HepG2 (cell line): ENCODE data around the gene STK32C. TPM values are rescaled to one million over a fixed set of nuclear protein-coding genes. Genes with fewer than 3 reads are reported as not detected.
A peak's percentile ranks its signal among the peaks of the same experiment; 100 is the strongest.
"Not testable (repeated sequence)": the region's sequence is repeated elsewhere in the genome, so short reads cannot be mapped to it uniquely, and the experiment has no call there.

Experiments used
- ATAC-seq: fragments of 200-7000 bp; cut with Tn5 transposase; 3 replicates; pipeline ENCODE4 v1.9.1; 2020; ENCODE audit warnings: mild to moderate bottlenecking, moderate library complexity
- BruUV-seq: library from RNA; stranded (reverse); fragments of 400-500 nt; replicated peaks from 2 replicates; lab custom pipeline; 2021; lab: Mats Ljungman, UMichigan
- CTCF ChIA-PET: fragments of 300-600 bp; formaldehyde crosslinking; extraction: SDS; loops from one replicate; lab custom pipeline; 2021; ENCODE audit warnings: low total read pairs, inconsistent platforms, low intra/inter-chr PET ratio; lab: Yijun Ruan, JAX
- POLR2A ChIA-PET: fragments of 350-600 bp; sonication (Branson Sonifier 250); formaldehyde crosslinking; loops from one replicate; lab custom pipeline; 2020; ENCODE audit warnings: antibody characterized with exemption, inconsistent platforms; lab: Yijun Ruan, JAX
- DNase-seq: peaks from one replicate; pipeline ENCODE4 v3.0.0-alpha.2; 2015; ENCODE audit warnings: low spot score
- FAIRE-seq: peaks from 3 replicates; lab custom pipeline; 2011; peaks lifted over from hg19 to GRCh38; lab: Jason Lieb, UNC
- H2AFZ ChIP-seq: one replicate; pipeline ENCODE4 v1.6.1; 2011; ENCODE audit warnings: low read length, inconsistent platforms
- H3K27ac ChIP-seq: fragments of 300-600 bp; 3 replicates; pipeline ENCODE4 v1.8.0; 2011; ENCODE audit warnings: mixed run types, mild to moderate bottlenecking, mixed read lengths, low read length, inconsistent platforms; ENCODE audit not compliant: insufficient read depth; ENCODE audit errors: extremely low read length
- H3K27me3 ChIP-seq, 2 experiments: fragments of 200-600 bp in 1 of 2; 2 replicates in 1 of 2; 3 replicates in 1 of 2; pipeline versions ENCODE4 v1.6.0 to v1.8.0; 2011; ENCODE audit warnings: low read length in 2 of 2, mild to moderate bottlenecking in 2 of 2, moderate library complexity in 2 of 2, inconsistent platforms in 1 of 2; ENCODE audit not compliant: insufficient read depth in 2 of 2, control insufficient read depth in 1 of 2
- H3K36me3 ChIP-seq, 2 experiments: fragments of 200-600 bp in 1 of 2; replicated peaks in 1 of 2; 2 replicates in 1 of 2; 3 replicates in 1 of 2; pipeline versions ENCODE4 v1.5.1 to v1.8.0; 2011; ENCODE audit warnings: low read length in 2 of 2, inconsistent platforms in 1 of 2; ENCODE audit not compliant: insufficient read depth in 2 of 2, control insufficient read depth in 1 of 2
- H3K4me1 ChIP-seq: 2 replicates; pipeline ENCODE4 v1.5.1; 2012; ENCODE audit warnings: low read length, inconsistent platforms; ENCODE audit not compliant: insufficient read depth
- H3K4me2 ChIP-seq: 2 replicates; pipeline ENCODE4 v1.6.0; 2011; ENCODE audit warnings: low read depth, low read length, inconsistent platforms
- H3K4me3 ChIP-seq, 3 experiments: fragments of 200-600 bp in 1 of 3; sonication (generic), shearing (Covaris generic) in 1 of 3; replicated peaks in 1 of 3; 2 replicates each; pipeline ENCODE4 v1.5.1; 2011 to 2016; ENCODE audit warnings: low read length in 3 of 3, inconsistent platforms in 2 of 3, low read depth in 2 of 3, mild to moderate bottlenecking in 2 of 3, control low read depth in 1 of 3, mixed read lengths in 1 of 3; ENCODE audit not compliant: insufficient read depth in 1 of 3
- H3K79me2 ChIP-seq: one replicate; pipeline ENCODE4 v1.6.1; 2011; ENCODE audit warnings: low read length, inconsistent platforms; ENCODE audit not compliant: insufficient read depth
- H3K9ac ChIP-seq: 2 replicates; pipeline ENCODE4 v1.6.0; 2011; ENCODE audit warnings: mild to moderate bottlenecking, low read depth, low read length, inconsistent platforms; ENCODE audit not compliant: insufficient read depth
- H3K9me3 ChIP-seq: 2 replicates; pipeline ENCODE4 v1.5.1; 2012; ENCODE audit warnings: mild to moderate bottlenecking, low read length
- H4K20me1 ChIP-seq: 2 replicates; pipeline ENCODE4 v1.6.0; 2011; ENCODE audit warnings: inconsistent platforms, mild to moderate bottlenecking, low read length, moderate library complexity; ENCODE audit not compliant: insufficient read depth
- CTCF ChIP-seq: sonication (generic); formaldehyde crosslinking; IDR thresholded peaks from 2 replicates; pipeline ENCODE4 v1.5.0; 2020; ENCODE audit warnings: mild to moderate bottlenecking, missing genetic modification reagents, moderate library complexity
- SNAI1 ChIP-seq: sonication (generic); formaldehyde crosslinking; IDR thresholded peaks from 2 replicates; pipeline ENCODE4 v1.5.0; 2020; ENCODE audit warnings: mild to moderate bottlenecking, missing genetic modification reagents, borderline replicate concordance
- WGBS: methylation state at CpG from one replicate; pipeline ENCODE4 v1.1.6; 2017; ENCODE audit warnings: low lambda C conversion rate; 5-methylcytosine and 5-hydroxymethylcytosine counted together
- in situ Hi-C: cut with HindIII; loops from 2 replicates; pipeline ENCODE4 v1.10.0; 2017; ENCODE audit warnings: low pct_unique_long_range_greater_than_20kb; ENCODE audit not compliant: extremely low pct_ligation_motif_present
- intact Hi-C: fragments of 100-400 bp; cut with micrococcal nuclease; formaldehyde crosslinking; loops from one replicate; pipeline ENCODE4 v1.10.0; 2022; ENCODE audit not compliant: unreplicated experiment
- polyA plus RNA-seq, 8 experiments: library from polyadenylated mRNA; depleted of rRNA in 3 of 8; stranded (reverse) in 7 of 8; unstranded in 1 of 8; fragments of >200 nt; fragmentation: Illumina TruSeq in 4 of 8; extraction: Trizol in 4 of 8; gene quantifications; 2 replicates each; pipeline versions ENCODE4 v1.2.1 to v1.2.3, GENCODE V29; 2011 to 2016; ENCODE audit warnings: low read depth in 4 of 8, missing spikeins in 1 of 8, mixed read lengths in 1 of 8; ENCODE audit not compliant: insufficient read depth in 1 of 8
- total RNA-seq, 5 experiments: library from RNA; depleted of rRNA; stranded (reverse); fragments of >200 nt; fragmentation: Illumina TruSeq; extraction: Trizol; gene quantifications; 2 replicates each; pipeline ENCODE4 v1.2.3, GENCODE V29; 2016; ENCODE audit warnings: low read depth in 1 of 5

STK32C gene
- total and polyA plus RNA-seq, 2 of the 13 experiments (the other 11 are each of a cell fraction or from before 2014, with no cell fraction given) = 10.9 to 19.4 TPM

GRCh38 chr10:132219486-132219885, 88.3 kb downstream of the STK32C start:
- ATAC-seq (no peak), DNase-seq (no peak), FAIRE-seq (no peak)
- no peaks in the 10 kb centered on the region for H4K20me1 ChIP-seq
- no CpG with 5 or more reads among the region's 7 CpGs for WGBS
- CTCF ChIA-PET = no interaction called here
- POLR2A ChIA-PET = no interaction called here
- H3K27me3 ChIP-seq = no peaks in the 10 kb centered on the region
- peaks cover 12% of the 10 kb centered on the region for H3K9me3 ChIP-seq
- TF ChIP-seq SNAI1 (CRISPR knock-in tag) = no peak
- peak; percentile 41 for TF ChIP-seq CTCF (CRISPR knock-in tag)
- H3K9ac ChIP-seq = no peak overlapping the region
- H3K79me2 ChIP-seq = no peaks in the 10 kb centered on the region
- H3K4me3 ChIP-seq = no peak overlapping the region
- no peak overlapping the region for H3K27ac ChIP-seq
- in situ Hi-C loops (no loop called here), intact Hi-C loops (no loop called here)
- BruUV-seq = no TSS peak
- no peaks in the 10 kb centered on the region for H3K36me3 ChIP-seq
- H3K4me2 ChIP-seq = no peak overlapping the region
- no peaks in the 10 kb centered on the region for H3K4me1 ChIP-seq
- no peak overlapping the region for H2AFZ ChIP-seq

- BruUV-seq, DNase-seq, H3K27ac ChIP-seq, H3K36me3 ChIP-seq, H3K27me3 ChIP-seq, FAIRE-seq, ATAC-seq, H4K20me1 ChIP-seq, H2AFZ ChIP-seq, H3K4me2 ChIP-seq, H3K4me1 ChIP-seq, CTCF ChIA-PET, intact Hi-C loops, POLR2A ChIA-PET, H3K79me2 ChIP-seq, H3K9ac ChIP-seq, in situ Hi-C loops, H3K4me3 ChIP-seq: not testable (repeated sequence)
- 95% methylated on average over 2 of the region's 3 CpGs for WGBS
- peaks cover 12% of the 10 kb centered on the region for H3K9me3 ChIP-seq
Measured at GRCh38 chr10:132216441-132216840, 91.3 kb downstream of the STK32C start.
